Measurements from ENCODE around the gene EFNA3. TPM values are rescaled to one million over a fixed set of nuclear protein-coding genes. Genes with fewer than 3 reads are reported as not detected.

The EFNA3 gene
- total RNA-seq, 1 experiment from 2014 or later = 7.5 TPM

GRCh38 chr1:155083865-155084721 lies 5.5 kb downstream of the EFNA3 start:
- peak; percentile 54 for DNase-seq (ENCODE audit: low spot score)

GRCh38 chr1:155084722-155085503 lies 6.3 kb downstream of the EFNA3 start:
- DNase-seq (ENCODE audit: low spot score) = peak; percentile 93

- peak; percentile 55 for DNase-seq (ENCODE audit: low spot score)
Observed at GRCh38 chr1:155085504-155086127, 7.0 kb downstream of the EFNA3 start.

GRCh38 chr1:155086128-155086741 lies 7.6 kb downstream of the EFNA3 start:
- peak; percentile 41 for DNase-seq (ENCODE audit: low spot score)

- no peak for DNase-seq (ENCODE audit: low spot score)
Observed at GRCh38 chr1:155086856-155087535, 8.4 kb downstream of the EFNA3 start.

- DNase-seq (ENCODE audit: low spot score) = peak; percentile 54
Observed at GRCh38 chr1:155091071-155092051, 12.7 kb downstream of the EFNA3 start.

GRCh38 chr1:155092131-155092530 lies 13.5 kb downstream of the EFNA3 start:
- DNase-seq (ENCODE audit: low spot score) = no peak

GRCh38 chr1:155092641-155093040 lies 14.0 kb downstream of the EFNA3 start:
- no peak for DNase-seq (ENCODE audit: low spot score)

GRCh38 chr1:155093911-155094621 lies 15.4 kb downstream of the EFNA3 start:
- DNase-seq (ENCODE audit: low spot score) = no peak

- no peak for DNase-seq (ENCODE audit: low spot score)
Observed at GRCh38 chr1:155094622-155094948, 15.9 kb downstream of the EFNA3 start.

- DNase-seq (ENCODE audit: low spot score) = no peak
Observed at GRCh38 chr1:155099331-155099730, 20.7 kb downstream of the EFNA3 start.

GRCh38 chr1:155103325-155103724 lies 24.7 kb downstream of the EFNA3 start:
- DNase-seq (ENCODE audit: low spot score) = no peak

- no peak for DNase-seq (ENCODE audit: low spot score)
Observed at GRCh38 chr1:155104605-155105534, 26.2 kb downstream of the EFNA3 start.

GRCh38 chr1:155105604-155106011 lies 27.0 kb downstream of the EFNA3 start:
- DNase-seq (ENCODE audit: low spot score) = no peak

GRCh38 chr1:155106862-155107261 lies 28.2 kb downstream of the EFNA3 start:
- DNase-seq (ENCODE audit: low spot score) = no peak

- no peak for DNase-seq (ENCODE audit: low spot score)
Observed at GRCh38 chr1:155107309-155108264, 28.9 kb downstream of the EFNA3 start.

- no peak for DNase-seq (ENCODE audit: low spot score)
Observed at GRCh38 chr1:155108296-155108695, 29.7 kb downstream of the EFNA3 start.
